Activated CD8-positive, alpha-beta memory T cell treated with anti-CD3 and anti-CD28 coated beads, Interleukin-2, amount 50 U/mL, for 4 hours (primary cell): ENCODE results near the gene AHSG.
"Not testable (repeated sequence)": the region's sequence is repeated elsewhere in the genome, so short reads cannot be mapped to it uniquely, and the experiment has no call there.

Source experiments
- DNase-seq: peaks from one replicate; pipeline ENCODE4 v3.0.0-alpha.2; 2020

Gene AHSG, protein sequence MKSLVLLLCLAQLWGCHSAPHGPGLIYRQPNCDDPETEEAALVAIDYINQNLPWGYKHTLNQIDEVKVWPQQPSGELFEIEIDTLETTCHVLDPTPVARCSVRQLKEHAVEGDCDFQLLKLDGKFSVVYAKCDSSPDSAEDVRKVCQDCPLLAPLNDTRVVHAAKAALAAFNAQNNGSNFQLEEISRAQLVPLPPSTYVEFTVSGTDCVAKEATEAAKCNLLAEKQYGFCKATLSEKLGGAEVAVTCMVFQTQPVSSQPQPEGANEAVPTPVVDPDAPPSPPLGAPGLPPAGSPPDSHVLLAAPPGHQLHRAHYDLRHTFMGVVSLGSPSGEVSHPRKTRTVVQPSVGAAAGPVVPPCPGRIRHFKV

DNA sequence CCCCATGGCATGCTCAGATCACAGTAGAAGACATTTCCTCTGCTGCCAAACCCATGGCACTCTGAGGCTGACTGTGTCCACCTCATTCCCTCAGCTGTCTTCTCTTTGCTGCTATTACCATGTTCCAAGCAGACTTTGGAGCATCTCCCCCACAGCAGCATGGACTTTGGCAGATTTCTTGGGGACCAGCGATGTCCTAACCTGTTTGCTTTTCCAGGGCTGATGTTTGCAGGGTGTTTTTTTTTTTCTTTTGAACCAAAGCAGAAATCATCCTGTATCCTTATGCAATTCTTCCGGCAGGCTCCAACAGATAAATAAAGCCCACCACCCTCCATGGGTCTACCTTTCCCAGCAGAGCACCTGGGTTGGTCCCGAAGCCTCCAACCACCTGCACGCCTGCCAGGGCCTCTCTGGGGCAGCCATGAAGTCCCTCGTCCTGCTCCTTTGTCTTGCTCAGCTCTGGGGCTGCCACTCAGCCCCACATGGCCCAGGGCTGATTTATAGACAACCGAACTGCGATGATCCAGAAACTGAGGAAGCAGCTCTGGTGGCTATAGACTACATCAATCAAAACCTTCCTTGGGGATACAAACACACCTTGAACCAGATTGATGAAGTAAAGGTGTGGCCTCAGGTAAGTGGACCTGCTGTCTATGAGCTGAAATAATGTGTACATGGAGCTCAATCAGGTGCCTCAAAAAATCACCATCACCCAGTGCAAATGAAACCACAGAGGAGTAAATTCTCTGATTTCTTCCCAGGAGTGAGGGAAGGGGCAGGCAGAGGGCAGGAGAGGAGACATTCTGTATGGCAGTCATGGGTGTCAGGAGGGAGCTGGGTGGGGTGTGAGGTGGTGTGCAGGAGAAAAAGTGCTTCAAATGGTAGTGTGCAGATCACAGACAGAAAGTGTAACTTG is at the start of gene AHSG:
TSS of gene AHSG (plus strand) at position 340 of the 916 bp plus-strand sequence. CDS start at position 422, 82 bp downstream.
- no peak for DNase-seq

DNA sequence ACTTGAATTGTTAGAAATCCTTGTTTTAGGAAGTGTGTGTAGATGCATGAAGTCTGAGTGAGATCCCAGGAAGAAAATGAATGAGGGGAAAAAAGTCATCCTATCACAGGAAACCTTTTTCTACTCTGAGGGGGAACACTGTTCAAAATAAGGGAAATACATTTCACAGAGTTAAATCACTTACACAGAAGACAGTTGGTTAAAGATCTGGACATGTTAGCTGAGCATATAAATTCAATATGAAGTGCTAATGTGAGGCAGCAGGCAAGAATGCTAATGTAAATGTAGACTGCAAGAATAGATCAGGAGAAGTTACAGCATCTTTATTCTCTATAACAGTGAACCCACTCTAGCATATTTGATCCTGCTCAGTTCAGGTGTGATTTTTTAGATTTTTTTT is 48.3 kb upstream of the AHSG start:
- no peak for DNase-seq

DNA sequence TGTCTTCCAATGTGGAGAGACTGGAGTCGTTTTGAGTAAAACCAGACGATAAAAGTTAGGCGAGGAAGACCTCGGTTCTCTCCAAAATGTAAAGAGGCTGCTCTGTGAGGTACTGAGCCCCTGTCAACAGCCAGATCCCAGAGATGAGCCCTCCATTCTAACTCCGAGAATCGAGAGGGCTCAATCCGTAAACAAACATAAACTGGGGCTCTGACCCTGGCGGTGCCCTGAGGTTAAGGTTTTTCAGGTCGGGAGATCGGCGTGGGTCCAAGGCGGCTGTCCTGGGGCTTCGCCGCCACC is 46.1 kb upstream of the AHSG start:
- no peak for DNase-seq

DNA sequence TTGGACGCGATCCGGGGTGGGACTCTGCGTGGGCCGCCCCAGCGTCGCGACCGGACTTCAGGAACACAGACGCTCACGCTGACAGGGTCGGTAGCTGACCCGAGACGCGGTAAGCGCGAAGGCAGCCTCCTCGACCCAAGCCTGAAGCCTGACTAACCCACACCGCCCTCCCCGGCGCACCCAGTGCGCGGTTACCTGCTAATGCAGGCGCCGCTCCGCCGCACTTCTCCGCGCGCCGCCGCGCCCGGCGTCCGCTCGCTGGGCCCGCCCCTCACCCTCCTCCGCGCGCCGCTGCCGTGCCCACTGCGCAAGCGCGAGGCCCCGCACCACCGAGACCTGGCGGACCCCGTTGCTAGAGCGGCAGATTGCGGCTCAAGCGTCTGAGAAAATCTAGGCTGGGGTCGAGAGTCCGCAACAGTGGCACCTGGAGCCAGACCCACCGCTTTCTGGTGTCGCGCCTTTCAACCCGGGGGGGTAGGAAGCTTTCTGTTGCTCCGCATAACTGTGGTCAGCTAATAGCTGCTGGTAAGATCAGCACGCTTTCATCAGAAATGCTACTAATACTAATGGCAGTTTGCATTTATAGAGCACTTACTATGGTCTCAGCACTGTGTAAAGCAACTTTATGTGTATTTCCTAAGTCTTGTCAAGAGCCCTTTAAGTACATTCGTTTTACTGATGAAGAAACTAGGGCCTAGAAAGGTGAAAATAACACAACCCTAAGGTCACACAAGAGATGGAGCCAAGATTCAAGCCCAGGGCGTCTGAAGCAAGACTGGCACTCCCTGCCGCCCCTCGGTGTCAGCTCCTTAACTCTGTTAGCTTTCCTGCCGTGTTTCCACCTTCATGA is 45.6 kb upstream of the AHSG start, which contains the start of gene TBCCD1:
TSS of gene TBCCD1 (minus strand) at position 268 of the 850 bp plus-strand sequence. CDS start 3,010 bp downstream, outside the sequence.
- peak; percentile 94 for DNase-seq

DNA sequence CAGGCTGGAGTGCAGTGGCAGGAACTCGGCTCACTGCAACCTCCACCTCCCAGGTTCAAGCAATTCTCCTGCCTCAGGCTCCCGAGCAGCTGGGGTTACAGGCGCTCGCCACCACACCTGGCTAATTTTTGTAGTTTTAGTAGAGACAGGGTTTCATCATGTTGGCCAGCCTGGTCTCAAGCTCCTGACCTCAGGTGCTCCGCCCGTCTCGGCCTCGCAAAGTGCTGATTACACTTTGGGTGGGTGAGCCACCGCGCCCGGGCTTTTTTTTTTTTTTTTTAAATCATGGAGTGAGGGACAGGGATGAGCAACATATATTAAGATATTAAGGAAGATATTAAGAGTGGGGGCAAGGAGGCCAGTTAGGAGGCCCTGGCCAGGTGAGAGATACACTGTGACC is 43.5 kb upstream of the AHSG start:
- not testable (repeated sequence) for DNase-seq

DNA sequence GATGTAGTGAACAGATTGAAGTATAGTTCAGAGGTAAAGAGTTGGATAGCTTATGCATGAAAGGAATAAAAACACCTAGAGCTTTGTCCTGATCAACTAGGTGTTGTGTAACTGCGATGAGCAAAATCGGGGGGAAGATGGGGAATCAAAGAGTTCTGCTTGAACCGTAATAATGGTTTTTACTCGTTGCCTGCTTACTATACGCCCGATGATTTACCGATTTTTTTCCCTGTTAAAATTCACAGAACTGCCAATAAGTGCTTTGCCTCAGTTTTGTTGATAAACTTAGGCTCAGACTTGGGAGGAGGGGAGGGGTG is 43.1 kb upstream of the AHSG start:
- no peak for DNase-seq

DNA sequence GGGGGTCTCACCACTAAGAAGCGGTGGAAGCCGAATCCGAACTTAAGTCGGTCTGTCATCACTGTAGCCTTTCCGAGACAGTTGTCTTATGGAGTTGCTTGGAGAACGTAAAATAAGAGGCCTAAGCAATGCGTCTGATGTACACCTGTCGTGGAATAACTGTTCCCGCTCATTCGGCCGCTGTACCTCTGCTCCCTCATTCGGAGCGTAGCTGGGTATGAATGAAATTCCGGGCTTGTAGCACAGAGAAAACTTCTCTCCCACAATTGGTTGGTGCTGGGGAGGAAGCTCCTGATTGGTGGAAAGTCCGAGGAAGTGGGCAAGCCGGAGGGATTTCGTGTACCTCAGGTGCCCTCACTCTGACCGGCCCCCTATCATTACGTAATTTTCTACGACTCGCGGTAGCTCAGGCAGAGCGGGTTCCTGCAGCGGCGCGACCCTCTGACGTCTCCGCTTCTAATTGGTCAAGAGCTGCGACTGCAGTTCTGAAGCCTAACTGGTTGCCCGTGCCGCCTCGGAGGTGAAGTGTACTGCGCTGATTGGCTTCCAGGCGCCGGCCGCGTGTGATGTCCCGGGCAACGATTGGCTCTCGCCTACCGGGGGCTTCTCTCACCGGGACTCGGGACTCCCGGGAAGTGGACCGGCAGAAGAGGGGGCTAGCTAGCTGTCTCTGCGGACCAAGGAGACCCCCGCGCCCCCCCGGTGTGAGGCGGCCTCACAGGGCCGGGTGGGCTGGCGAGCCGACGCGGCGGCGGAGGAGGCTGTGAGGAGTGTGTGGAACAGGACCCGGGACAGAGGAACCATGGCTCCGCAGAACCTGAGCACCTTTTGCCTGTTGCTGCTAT is 42.5 kb upstream of the AHSG start, which contains the start of gene DNAJB11:
TSS of gene DNAJB11 (plus strand) at position 625 of the 845 bp plus-strand sequence. CDS start at position 803, 178 bp downstream.
- DNase-seq: peak; percentile 98

DNA sequence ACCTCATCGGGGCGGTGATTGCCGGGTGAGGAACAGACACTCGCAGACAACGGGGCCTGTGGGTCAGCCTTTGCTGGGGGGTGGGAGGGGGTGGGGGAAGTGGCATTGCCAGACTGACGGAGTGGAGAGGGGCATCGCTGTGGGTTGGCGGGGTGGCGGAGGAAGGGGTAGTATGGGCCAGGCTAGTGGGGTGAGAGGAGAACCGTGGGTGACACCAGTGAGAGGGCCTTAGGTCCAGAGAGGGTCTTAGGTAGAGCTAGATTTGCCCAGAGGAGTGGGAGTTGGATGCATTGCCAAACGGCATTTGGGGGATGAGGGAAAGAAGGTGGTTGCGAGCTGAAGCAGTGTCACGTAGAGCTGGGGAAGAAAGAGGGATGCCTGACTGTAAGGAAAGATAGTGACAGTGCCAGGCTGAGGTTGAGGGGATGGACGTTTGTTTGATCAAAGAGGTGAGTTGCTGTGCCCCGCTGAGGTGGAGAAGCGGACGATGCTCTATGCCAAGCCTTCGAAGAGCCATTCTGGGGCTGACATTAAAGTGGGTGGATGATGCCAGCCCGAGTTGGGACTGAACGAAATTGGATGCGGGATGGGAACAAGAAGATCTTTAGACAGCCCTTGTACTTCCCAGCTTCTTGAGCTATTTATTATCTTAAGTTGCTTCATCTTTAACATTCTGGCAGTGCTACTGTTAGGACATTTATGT is 41.8 kb upstream of the AHSG start:
- no peak for DNase-seq

DNA sequence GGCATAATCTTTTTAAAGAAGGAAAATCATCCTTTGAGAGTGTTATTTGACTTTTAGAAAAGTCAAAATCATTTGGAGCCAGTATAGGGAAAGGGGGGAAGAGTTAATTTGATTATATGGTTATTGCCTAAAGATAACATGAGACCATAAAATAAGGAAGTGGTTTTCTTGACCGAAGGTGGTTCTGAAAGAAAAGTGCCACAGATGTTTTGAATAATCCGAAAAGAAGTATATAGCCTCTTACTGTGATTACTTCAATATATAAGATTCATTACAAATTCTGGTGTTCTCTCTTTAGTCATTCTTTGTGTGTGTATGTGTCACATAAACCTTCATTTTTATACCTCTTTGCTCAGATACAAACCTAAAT is 41.2 kb upstream of the AHSG start:
- no peak for DNase-seq

DNA sequence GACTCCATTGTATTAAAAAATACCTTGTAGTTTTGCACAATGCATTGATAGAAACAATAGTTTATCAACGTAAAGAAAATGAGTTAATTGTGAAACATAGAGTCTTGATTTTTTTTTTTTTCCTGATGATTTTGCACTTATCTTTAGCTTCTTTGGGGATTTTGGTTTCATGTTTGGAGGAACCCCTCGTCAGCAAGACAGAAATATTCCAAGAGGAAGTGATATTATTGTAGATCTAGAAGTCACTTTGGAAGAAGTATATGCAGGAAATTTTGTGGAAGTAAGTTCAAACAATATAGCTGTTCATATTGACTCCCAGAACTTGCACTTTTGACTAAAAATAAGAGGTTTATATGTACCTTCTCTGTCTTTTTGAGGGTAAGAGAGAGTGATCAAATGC is 35.3 kb upstream of the AHSG start:
- DNase-seq: no peak

DNA sequence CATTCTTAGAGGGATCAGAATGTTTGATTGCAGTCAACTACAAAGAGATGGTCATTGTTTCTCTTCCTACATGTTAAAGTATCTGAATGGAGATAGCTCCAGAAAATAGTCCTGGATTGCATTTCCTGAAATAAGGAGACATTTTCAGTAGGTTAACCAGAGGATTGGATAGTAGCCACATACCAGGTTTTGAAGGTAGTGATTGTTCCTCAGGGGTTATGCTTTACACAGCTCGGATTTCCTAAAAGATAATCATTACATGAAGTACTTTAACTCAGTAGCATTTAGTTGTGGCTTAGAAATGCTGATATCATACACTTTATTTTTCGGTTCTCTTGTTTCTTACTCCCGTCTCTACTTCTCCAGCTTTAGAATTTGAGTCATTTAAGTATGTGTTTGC is 32.1 kb upstream of the AHSG start:
- no peak for DNase-seq

DNA sequence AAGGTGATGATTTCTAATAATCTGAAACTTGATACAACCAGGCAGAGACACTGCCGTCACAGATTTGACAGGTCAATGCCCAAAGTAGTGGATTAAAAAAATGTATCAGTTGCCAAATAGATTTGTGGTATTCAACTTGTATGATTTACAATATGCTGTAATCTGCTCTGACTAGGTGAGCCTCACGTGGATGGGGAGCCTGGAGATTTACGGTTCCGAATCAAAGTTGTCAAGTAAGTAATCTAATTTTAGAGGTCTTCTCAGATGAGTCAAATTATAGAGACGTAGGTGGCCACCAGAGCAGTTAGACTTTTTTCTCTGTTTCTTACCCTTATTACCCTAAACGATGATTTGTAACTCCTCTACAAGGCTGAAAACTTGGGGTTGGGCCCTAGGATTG is 30.3 kb upstream of the AHSG start:
- no peak for DNase-seq

DNA sequence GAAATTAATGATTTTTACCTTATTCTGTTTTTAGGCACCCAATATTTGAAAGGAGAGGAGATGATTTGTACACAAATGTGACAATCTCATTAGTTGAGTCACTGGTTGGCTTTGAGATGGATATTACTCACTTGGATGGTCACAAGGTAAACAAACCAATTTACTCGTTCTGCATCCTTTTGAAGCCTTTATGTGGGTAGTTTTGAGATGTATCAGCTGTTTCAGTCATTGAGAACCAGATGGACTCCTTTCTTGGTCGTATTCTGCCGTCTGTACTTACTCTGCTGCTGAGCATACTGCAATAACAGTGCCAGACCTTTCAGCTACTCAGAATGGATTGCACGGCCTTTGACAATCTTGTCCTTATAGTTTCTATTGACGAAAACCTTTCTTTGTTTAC is 29.0 kb upstream of the AHSG start:
- DNase-seq: no peak

DNA sequence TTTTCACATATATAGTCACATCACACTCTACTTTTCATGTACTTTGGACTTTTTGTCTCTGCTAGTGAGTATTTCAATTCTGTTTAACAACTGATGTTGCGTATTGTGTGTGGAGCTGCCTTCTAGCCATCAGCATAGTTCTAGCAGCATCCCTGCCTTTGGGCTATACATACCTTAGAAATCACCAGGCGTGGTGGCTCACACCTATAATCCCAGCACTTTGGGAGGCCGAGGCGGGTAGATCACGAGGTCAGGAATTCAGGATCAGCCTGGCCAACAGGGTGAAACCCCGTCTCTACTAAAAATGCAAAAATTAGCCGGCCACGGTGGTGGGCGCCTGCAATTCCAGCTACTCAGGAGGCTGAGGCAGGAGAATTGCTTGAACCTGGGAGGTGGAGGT is 26.6 kb upstream of the AHSG start:
- not testable (repeated sequence) for DNase-seq

DNA sequence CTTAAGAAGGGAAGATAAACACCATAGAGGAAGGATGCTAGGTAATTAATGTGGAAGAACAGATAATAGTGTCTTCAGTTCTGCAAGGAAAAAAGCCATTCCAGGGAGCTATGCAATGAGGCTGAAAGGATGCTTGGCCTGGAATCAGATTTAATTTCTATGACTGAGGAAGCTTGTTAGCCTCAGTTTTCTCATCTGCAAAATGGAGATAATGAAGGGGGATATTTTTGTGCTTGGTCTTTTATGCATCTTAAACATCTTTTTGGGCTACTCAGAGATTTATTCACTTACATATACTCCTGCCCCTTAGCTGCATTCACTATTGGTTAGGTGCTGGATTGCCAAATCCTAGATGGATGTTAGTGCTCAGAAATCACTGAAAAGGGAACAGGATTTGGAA is 25.7 kb upstream of the AHSG start:
- no peak for DNase-seq

DNA sequence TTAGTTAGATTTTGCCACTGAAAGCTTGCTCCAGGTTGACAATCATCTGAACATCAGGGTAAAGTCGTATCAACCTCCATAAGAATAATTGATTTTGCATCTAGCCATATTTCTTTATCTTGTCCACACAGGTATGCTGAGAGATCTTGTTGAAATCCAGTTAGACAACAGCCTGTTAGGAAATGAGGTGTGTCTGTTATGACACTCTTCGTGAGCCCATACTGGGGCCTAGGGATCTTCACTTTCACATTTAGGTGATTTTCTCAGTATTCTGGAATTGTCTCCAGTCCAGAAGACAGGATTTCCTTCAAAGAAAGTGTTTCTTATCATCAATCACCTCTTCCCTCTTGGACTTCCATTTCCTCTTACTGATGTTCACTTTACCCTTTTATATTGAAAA is 24.2 kb upstream of the AHSG start:
- DNase-seq: no peak

DNA sequence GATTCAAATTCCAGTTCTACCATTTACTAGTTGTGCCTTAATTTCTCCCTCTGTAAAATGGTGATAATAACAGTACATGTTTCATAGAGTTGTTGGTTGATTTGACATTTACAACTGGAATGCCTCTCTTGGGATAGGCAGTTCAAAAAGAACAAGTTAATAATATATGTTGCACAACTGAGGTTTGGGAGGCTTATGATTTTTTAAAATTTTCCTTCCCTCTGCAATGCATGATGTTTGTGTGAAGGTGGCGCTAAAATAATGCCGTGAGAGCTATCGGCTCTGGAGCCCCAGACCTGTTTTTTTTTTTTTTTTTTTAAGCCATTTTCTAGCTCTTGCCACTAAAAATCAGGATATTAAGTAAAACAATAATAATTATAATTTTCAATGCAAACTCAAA is 23.7 kb upstream of the AHSG start:
- DNase-seq: no peak

DNA sequence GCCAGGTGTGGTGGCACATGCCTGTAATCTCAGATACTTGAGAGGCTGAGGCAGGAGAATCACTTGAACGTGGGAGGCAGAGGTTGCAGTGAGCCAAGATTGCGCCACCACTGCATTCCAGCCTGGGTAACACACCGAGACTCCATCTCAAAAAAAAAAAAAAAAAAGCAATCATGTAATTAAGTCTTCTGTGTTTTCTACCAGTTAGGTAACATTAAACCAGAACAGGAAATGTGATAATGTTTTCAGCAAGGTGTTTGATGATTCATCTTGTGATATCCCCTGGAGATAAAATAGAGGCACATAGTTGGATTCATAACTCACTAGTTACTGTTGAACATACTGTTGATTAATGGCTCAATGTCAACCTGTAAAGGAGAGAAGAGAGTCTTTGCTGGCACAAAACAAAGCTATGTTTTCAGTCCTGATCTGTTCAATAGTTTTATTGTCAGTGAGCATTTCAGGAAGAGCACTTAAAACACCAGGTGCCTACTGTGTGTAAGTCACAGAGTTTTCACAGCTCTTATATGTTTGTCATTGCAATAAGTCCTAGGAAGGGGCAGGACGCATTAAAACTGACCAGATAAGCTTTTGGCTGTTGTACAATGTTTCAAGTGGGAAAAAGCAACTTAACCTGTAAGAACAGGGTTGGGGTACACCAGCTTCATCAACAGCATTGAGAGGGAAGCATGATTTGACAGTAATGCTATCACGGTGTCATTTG is 22.8 kb upstream of the AHSG start:
- no peak for DNase-seq

DNA sequence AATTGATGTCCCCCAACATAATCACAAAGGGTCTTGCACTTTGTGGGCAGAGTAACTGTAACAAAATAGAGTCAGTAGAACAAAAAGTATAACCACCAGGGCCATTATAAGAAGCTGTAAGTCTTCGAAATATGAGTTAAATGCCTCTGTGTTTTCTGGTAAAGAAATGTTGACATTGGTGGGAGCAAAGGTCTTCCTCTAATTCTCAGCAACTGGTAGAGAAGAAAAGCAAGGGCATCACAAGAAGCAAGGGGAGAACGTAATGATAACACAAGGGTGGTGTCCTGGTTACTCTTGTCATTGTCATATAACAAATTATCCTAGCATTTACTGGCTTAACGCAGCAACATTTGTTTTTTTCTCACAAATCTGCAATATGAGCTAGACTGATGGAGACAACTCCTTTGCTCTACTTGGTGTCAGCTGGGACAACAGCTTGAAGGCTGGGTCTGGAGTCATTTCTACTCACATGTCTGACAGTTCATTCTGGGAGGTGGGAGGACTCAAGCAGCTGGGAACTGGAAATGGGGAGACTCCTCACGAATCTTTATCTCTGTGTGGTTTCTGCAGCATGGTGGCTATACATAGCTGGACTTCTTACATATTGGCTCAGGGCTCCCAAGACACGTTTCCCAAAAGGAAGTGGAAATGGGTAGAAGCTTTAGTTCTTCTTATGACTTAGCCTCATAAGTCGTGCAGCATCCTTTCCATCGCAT is 22.1 kb upstream of the AHSG start:
- no peak for DNase-seq

DNA sequence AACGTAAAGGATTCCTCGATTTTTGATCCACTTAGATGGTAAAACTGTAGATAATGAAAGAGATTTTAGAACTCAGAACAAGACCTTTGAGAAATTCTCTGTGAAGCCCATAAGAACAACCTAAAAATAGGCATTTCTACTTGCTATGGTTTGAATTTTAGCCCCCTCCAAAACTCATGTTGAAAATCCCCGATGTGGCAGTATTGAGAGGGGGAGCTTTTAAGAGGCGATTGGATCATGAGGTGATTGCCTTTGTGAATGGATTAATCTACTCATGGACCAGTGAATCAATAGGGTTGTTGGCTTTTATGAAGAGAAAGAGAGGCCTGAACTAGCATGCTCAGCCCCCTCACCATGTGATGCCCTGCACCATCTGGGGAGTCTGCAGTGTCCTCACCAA is 20.2 kb upstream of the AHSG start:
- DNase-seq: no peak
